Naive thymus-derived CD4-positive, alpha-beta T cell (primary cell): ENCODE data around the gene INO80. TPM values are rescaled to one million over a fixed set of nuclear protein-coding genes. Genes with fewer than 3 reads are reported as not detected.
"Not testable (repeated sequence)": the region's sequence is repeated elsewhere in the genome, so short reads cannot be mapped to it uniquely, and the experiment has no call there.

ENCODE experiments used
- ATAC-seq: fragments of 150-1000 bp; cut with Tn5 transposase; 2 replicates; pipeline ENCODE4 v1.10.0; 2021; ENCODE audit warnings: mild to moderate bottlenecking, moderate library complexity
- CTCF ChIA-PET: fragments of 350-600 bp; sonication (Branson Sonifier 250); formaldehyde crosslinking; loops from one replicate; lab custom pipeline; 2021; ENCODE audit warnings: antibody characterized with exemption; lab: Charles Lee
- POLR2A ChIA-PET: fragments of 350-600 bp; sonication (Branson Sonifier 250); formaldehyde crosslinking; loops from one replicate; lab custom pipeline; 2021; ENCODE audit warnings: antibody characterized with exemption, inconsistent platforms; lab: Charles Lee
- DNase-seq, 9 donors: peaks; one replicate each; pipeline versions ENCODE4 v3.0.0 to v3.0.0-alpha.2; 2020 to 2022; ENCODE audit warnings: mixed read lengths in 1 of 9
- H3K27ac ChIP-seq: one replicate; pipeline ENCODE4 v1.7.0; 2013; ENCODE audit warnings: mild to moderate bottlenecking, low read depth, low read length, moderate library complexity
- H3K27me3 ChIP-seq, 2 donors: one replicate each; pipeline ENCODE4 v1.7.0; 2013; ENCODE audit warnings: low read length in 2 of 2, mild to moderate bottlenecking in 2 of 2, moderate library complexity in 2 of 2; ENCODE audit not compliant: control insufficient read depth in 2 of 2, insufficient read depth in 2 of 2
- H3K36me3 ChIP-seq, 3 experiments: 1 replicate in 2 of 3; 2 replicates in 1 of 3; pipeline ENCODE4 v1.7.0; 2013; ENCODE audit warnings: low read length in 3 of 3, mild to moderate bottlenecking in 3 of 3, moderate library complexity in 1 of 3; ENCODE audit not compliant: insufficient read depth in 3 of 3, control insufficient read depth in 2 of 3
- H3K4me1 ChIP-seq, 2 donors: one replicate each; pipeline ENCODE4 v1.7.0; 2013; ENCODE audit warnings: low read length in 2 of 2, mild to moderate bottlenecking in 2 of 2, moderate library complexity in 1 of 2; ENCODE audit not compliant: control insufficient read depth in 2 of 2, insufficient read depth in 2 of 2
- H3K4me3 ChIP-seq: 2 replicates; pipeline ENCODE4 v1.7.0; 2013; ENCODE audit warnings: mild to moderate bottlenecking, low read length
- H3K9me3 ChIP-seq, 3 experiments: 1 replicate in 2 of 3; 2 replicates in 1 of 3; pipeline ENCODE4 v1.7.0; 2013; ENCODE audit warnings: low read length in 3 of 3; ENCODE audit not compliant: control insufficient read depth in 2 of 3
- H3K27ac Mint-ChIP-seq, 9 donors: one replicate each; pipeline ENCODE4 v1.8.0; 2020 to 2022; ENCODE audit warnings: mixed read lengths in 9 of 9, mild to moderate bottlenecking in 8 of 9, moderate library complexity in 5 of 9, inconsistent platforms in 2 of 9
- H3K27me3 Mint-ChIP-seq, 5 donors: one replicate each; pipeline ENCODE4 v1.8.0; 2021 to 2022; ENCODE audit warnings: mixed read lengths in 5 of 5, mild to moderate bottlenecking in 1 of 5
- H3K36me3 Mint-ChIP-seq, 5 donors: one replicate each; pipeline ENCODE4 v1.8.0; 2020 to 2022; ENCODE audit warnings: mixed read lengths in 5 of 5, mild to moderate bottlenecking in 3 of 5, inconsistent platforms in 1 of 5
- H3K4me1 Mint-ChIP-seq, 7 donors: one replicate each; pipeline ENCODE4 v1.8.0; 2020 to 2022; ENCODE audit warnings: mixed read lengths in 7 of 7, mild to moderate bottlenecking in 3 of 7, inconsistent platforms in 1 of 7
- H3K4me3 Mint-ChIP-seq, 10 donors: one replicate each; pipeline ENCODE4 v1.8.0; 2020 to 2022; ENCODE audit warnings: mild to moderate bottlenecking in 10 of 10, mixed read lengths in 10 of 10, moderate library complexity in 6 of 10, inconsistent platforms in 2 of 10
- H3K9me3 Mint-ChIP-seq, 11 donors: one replicate each; pipeline ENCODE4 v1.8.0; 2020 to 2022; ENCODE audit warnings: mixed read lengths in 11 of 11, mild to moderate bottlenecking in 4 of 11, inconsistent platforms in 1 of 11, moderate library complexity in 1 of 11
- intact Hi-C, 2 donors: fragments of 100-400 bp; cut with micrococcal nuclease; formaldehyde crosslinking; loops; one replicate each; pipeline ENCODE4 v1.15.1; 2023
- polyA plus RNA-seq, 2 donors: library from polyadenylated mRNA; unstranded; fragments of 300-500 nt; fragmentation: Illumina TruSeq; gene quantifications; one replicate each; pipeline ENCODE4 v1.2.3, GENCODE V29; 2021
- total RNA-seq, 6 experiments: library from RNA in 5 of 6; stranded (reverse) in 5 of 6; gene quantifications; 1 replicate in 5 of 6; 2 replicates in 1 of 6; pipeline ENCODE4 v1.2.3 and lab custom pipeline; 2021 to 2026

Gene INO80
- total and polyA plus RNA-seq, 7 experiments from 2014 or later = 3.8 to 36.5 (median 30.7) TPM

- Mint-ChIP-seq H3K27ac (no peak overlapping the region), H3K4me3 (no peak overlapping the region), H3K36me3 (peaks cover 0 to 5% (median 0%) of the 10 kb centered on the region in 5 donors), H3K4me1 (peaks cover 0 to 28% (median 0%) of the 10 kb centered on the region in 7 donors), H3K9me3 (peaks cover 0 to 4% (median 0%) of the 10 kb centered on the region in 11 donors), H3K27me3 (peaks cover 0 to 11% (median 0%) of the 10 kb centered on the region in 5 donors)
- Histone ChIP-seq H3K27me3 (no peaks in the 10 kb centered on the region), H3K4me3 (no peak overlapping the region), H3K9me3 (no peaks in the 10 kb centered on the region), H3K4me1 (no peaks in the 10 kb centered on the region), H3K36me3 (no peaks in the 10 kb centered on the region), H3K27ac (no peak overlapping the region)
- no peak for ATAC-seq
- CTCF ChIA-PET = interaction anchor here (0.5 kb wide), 1 partner anchor 33 kb away, joined by 4 read pairs; no protein-coding TSS in a partner anchor
- no peak for DNase-seq
- intact Hi-C loops = no loop called here
- POLR2A ChIA-PET = no interaction called here
Observed at GRCh38 chr15:41153733-41154132, 37.7 kb upstream of the INO80 start.

- Mint-ChIP-seq H3K27ac (no peak overlapping the region), H3K4me1 (peaks cover 0 to 28% (median 0%) of the 10 kb centered on the region in 7 donors), H3K36me3 (peaks cover 0 to 5% (median 0%) of the 10 kb centered on the region in 5 donors), H3K27me3 (peaks cover 0 to 11% (median 0%) of the 10 kb centered on the region in 5 donors), H3K4me3 (no peak overlapping the region), H3K9me3 (peaks cover 0 to 4% (median 0%) of the 10 kb centered on the region in 11 donors)
- Histone ChIP-seq H3K27ac (no peak overlapping the region), H3K4me3 (no peak overlapping the region), H3K36me3 (no peaks in the 10 kb centered on the region), H3K9me3 (no peaks in the 10 kb centered on the region), H3K27me3 (no peaks in the 10 kb centered on the region), H3K4me1 (no peaks in the 10 kb centered on the region)
- CTCF ChIA-PET = interaction anchor here (0.6 to 0.7 kb wide), 2 partner anchors 234 to 375 kb away, joined by 4 to 5 read pairs; no protein-coding TSS in a partner anchor
- ATAC-seq = no peak
- DNase-seq = peak in 1 of 9 donors; percentile 22
- POLR2A ChIA-PET = no interaction called here
- intact Hi-C loops = no loop called here
Observed at GRCh38 chr15:41151451-41152005, 35.4 kb upstream of the INO80 start.

GRCh38 chr15:41150279-41150678 is 34.2 kb upstream of the INO80 start:
- DNase-seq (no peak), ATAC-seq (no peak)
- Mint-ChIP-seq H3K27me3 (peaks cover 0 to 11% (median 0%) of the 10 kb centered on the region in 5 donors), H3K4me1 (peaks cover 0 to 28% (median 0%) of the 10 kb centered on the region in 7 donors), H3K4me3 (peak overlapping the region in 1 of 10 donors; percentile 68), H3K9me3 (peaks cover 0 to 4% (median 0%) of the 10 kb centered on the region in 11 donors), H3K36me3 (peaks cover 0 to 5% (median 0%) of the 10 kb centered on the region in 5 donors), H3K27ac (peak overlapping the region in 1 of 9 donors; percentile 72)
- H3K4me3 ChIP-seq = no peak overlapping the region
- intact Hi-C loops = loop anchor here in 1 of 2 donors (1.0 kb wide), 1 partner anchor 34 kb away; the partner anchor contains the start of gene INO80
- H3K36me3 ChIP-seq = no peaks in the 10 kb centered on the region
- ChIA-PET CTCF (interaction anchor here (0.7 kb wide), 1 partner anchor 65 kb away, joined by 3 read pairs; no protein-coding TSS in a partner anchor), POLR2A (no interaction called here)
- H3K27ac ChIP-seq = no peak overlapping the region
- no peaks in the 10 kb centered on the region for H3K27me3 ChIP-seq
- no peaks in the 10 kb centered on the region for H3K9me3 ChIP-seq
- H3K4me1 ChIP-seq = no peaks in the 10 kb centered on the region

- Mint-ChIP-seq H3K4me1 (peaks cover 0 to 27% (median 0%) of the 10 kb centered on the region in 7 donors), H3K27ac (no peak overlapping the region), H3K27me3 (no peaks in the 10 kb centered on the region), H3K4me3 (no peak overlapping the region), H3K9me3 (peaks cover 0 to 4% (median 0%) of the 10 kb centered on the region in 11 donors), H3K36me3 (peaks cover 0 to 5% (median 0%) of the 10 kb centered on the region in 5 donors)
- DNase-seq (no peak), ATAC-seq (no peak)
- intact Hi-C loops = no loop called here
- H3K27me3 ChIP-seq = no peaks in the 10 kb centered on the region
- no peak overlapping the region for H3K4me3 ChIP-seq
- H3K4me1 ChIP-seq = no peaks in the 10 kb centered on the region
- H3K36me3 ChIP-seq = no peaks in the 10 kb centered on the region
- no peaks in the 10 kb centered on the region for H3K9me3 ChIP-seq
- no peak overlapping the region for H3K27ac ChIP-seq
- CTCF ChIA-PET = interaction anchor here (1.1 kb wide), 1 partner anchor 10 kb away, joined by 3 read pairs; no protein-coding TSS in a partner anchor
- POLR2A ChIA-PET = no interaction called here
Observed at GRCh38 chr15:41148065-41148464, 32.0 kb upstream of the INO80 start.

- Histone ChIP-seq H3K4me1 (no peaks in the 10 kb centered on the region), H3K36me3 (no peaks in the 10 kb centered on the region), H3K27ac (no peak overlapping the region), H3K4me3 (no peak overlapping the region), H3K27me3 (no peaks in the 10 kb centered on the region), H3K9me3 (no peaks in the 10 kb centered on the region)
- ChIA-PET CTCF (interaction anchor here (0.7 kb wide), 1 partner anchor 127 kb away, joined by 4 read pairs; no protein-coding TSS in a partner anchor), POLR2A (no interaction called here)
- peaks cover 0 to 4% (median 0%) of the 10 kb centered on the region in 5 donors for H3K27me3 Mint-ChIP-seq
- H3K36me3 Mint-ChIP-seq = no peaks in the 10 kb centered on the region
- H3K27ac Mint-ChIP-seq = no peak overlapping the region
- ATAC-seq (no peak), DNase-seq (no peak)
- peaks cover 0 to 10% (median 0%) of the 10 kb centered on the region in 7 donors for H3K4me1 Mint-ChIP-seq
- intact Hi-C loops = no loop called here
- no peak overlapping the region for H3K4me3 Mint-ChIP-seq
- H3K9me3 Mint-ChIP-seq = no peaks in the 10 kb centered on the region
Observed at GRCh38 chr15:41139619-41140018, 23.5 kb upstream of the INO80 start.

- H3K4me3 Mint-ChIP-seq, ATAC-seq, intact Hi-C loops, H3K36me3 Mint-ChIP-seq, DNase-seq, CTCF ChIA-PET, H3K9me3 ChIP-seq, H3K27me3 ChIP-seq, POLR2A ChIA-PET, H3K27me3 Mint-ChIP-seq, H3K27ac ChIP-seq, H3K27ac Mint-ChIP-seq, H3K4me1 Mint-ChIP-seq, H3K4me1 ChIP-seq, H3K4me3 ChIP-seq, H3K9me3 Mint-ChIP-seq, H3K36me3 ChIP-seq: not testable (repeated sequence)
Observed at GRCh38 chr15:41139112-41139511, 23.0 kb upstream of the INO80 start.
